Type B pancreatic cell (in vitro differentiated cells): Measurements from ENCODE around the gene ADIPOR2. TPM values are rescaled to one million over a fixed set of nuclear protein-coding genes. Genes with fewer than 3 reads are reported as not detected.

Experiments
- DNase-seq: peaks from one replicate; pipeline ENCODE4 v3.0.0; 2021; ENCODE audit warnings: mixed read lengths; ENCODE audit not compliant: unreplicated experiment; ENCODE audit errors: extremely low spot score
- H3K27ac Mint-ChIP-seq: 2 replicates; pipeline ENCODE4 v1.8.0; 2021; ENCODE audit warnings: mild to moderate bottlenecking, mixed read lengths
- H3K27me3 Mint-ChIP-seq: 2 replicates; pipeline ENCODE4 v1.8.0; 2021; ENCODE audit warnings: mixed read lengths
- H3K36me3 Mint-ChIP-seq: 2 replicates; pipeline ENCODE4 v1.8.0; 2021; ENCODE audit warnings: mixed read lengths
- H3K4me1 Mint-ChIP-seq: one replicate; pipeline ENCODE4 v1.8.0; 2021; ENCODE audit warnings: mixed read lengths; ENCODE audit not compliant: unreplicated experiment
- H3K4me3 Mint-ChIP-seq: 2 replicates; pipeline ENCODE4 v1.8.0; 2021; ENCODE audit warnings: mild to moderate bottlenecking, mixed read lengths
- H3K9me3 Mint-ChIP-seq: 2 replicates; pipeline ENCODE4 v1.8.0; 2021; ENCODE audit warnings: mixed read lengths
- total RNA-seq: library from RNA; stranded (reverse); gene quantifications from 2 replicates; pipeline ENCODE4 v1.2.1, GENCODE V29; 2021; ENCODE audit warnings: low replicate concordance
- TF ChIP-seq, protein P1 (sequence below): fragments of 200-600 bp; sonication (generic); conservative IDR thresholded peaks from 2 replicates; pipeline ENCODE4 v1.5.0; 2021; ENCODE audit warnings: antibody characterized with exemption, mild to moderate bottlenecking

The ADIPOR2 gene
- total RNA-seq, 1 donor from 2014 or later: 49.2 TPM

DNA sequence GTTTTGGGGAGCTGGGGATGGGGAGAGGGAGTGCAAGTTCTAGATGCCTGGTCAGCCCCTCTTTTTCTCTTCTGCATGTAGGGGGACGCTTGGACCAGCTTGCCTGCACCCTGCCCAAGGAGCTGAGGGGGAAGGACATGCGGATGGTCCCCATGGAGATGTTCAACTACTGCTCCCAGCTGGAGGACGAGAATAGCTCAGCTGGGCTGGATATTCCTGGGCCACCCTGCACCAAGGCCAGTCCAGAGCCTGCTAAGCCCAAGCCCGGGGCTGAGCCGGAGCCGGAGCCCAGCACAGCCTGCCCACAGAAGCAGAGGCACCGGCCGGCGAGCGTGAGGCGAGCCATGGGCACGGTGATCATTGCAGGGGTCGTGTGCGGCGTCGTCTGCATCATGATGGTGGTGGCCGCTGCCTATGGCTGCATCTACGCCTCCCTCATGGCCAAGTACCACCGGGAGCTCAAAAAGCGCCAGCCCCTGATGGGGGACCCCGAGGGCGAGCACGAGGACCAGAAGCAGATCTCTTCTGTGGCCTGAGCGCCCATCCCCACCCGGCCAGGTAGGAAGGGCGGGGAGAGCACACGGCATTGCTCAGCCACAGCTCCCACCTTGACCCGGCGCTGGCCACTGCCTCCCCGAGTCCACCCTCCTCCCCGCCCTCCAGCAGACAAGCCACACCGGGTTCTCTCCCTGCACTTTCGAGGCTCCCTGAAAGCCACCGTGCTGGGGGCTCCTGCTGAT, 143.5 kb downstream of the ADIPOR2 start:
- peaks cover 21% of the 10 kb centered on the region for H3K4me1 Mint-ChIP-seq
- TF ChIP-seq, protein P1, sequence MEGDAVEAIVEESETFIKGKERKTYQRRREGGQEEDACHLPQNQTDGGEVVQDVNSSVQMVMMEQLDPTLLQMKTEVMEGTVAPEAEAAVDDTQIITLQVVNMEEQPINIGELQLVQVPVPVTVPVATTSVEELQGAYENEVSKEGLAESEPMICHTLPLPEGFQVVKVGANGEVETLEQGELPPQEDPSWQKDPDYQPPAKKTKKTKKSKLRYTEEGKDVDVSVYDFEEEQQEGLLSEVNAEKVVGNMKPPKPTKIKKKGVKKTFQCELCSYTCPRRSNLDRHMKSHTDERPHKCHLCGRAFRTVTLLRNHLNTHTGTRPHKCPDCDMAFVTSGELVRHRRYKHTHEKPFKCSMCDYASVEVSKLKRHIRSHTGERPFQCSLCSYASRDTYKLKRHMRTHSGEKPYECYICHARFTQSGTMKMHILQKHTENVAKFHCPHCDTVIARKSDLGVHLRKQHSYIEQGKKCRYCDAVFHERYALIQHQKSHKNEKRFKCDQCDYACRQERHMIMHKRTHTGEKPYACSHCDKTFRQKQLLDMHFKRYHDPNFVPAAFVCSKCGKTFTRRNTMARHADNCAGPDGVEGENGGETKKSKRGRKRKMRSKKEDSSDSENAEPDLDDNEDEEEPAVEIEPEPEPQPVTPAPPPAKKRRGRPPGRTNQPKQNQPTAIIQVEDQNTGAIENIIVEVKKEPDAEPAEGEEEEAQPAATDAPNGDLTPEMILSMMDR: no peak
- peaks cover 66% of the 10 kb centered on the region for H3K27me3 Mint-ChIP-seq
- no peak overlapping the region for H3K4me3 Mint-ChIP-seq
- no peak overlapping the region for H3K27ac Mint-ChIP-seq
- H3K9me3 Mint-ChIP-seq: no peaks in the 10 kb centered on the region
- H3K36me3 Mint-ChIP-seq: no peaks in the 10 kb centered on the region
- no peak for DNase-seq

- TF ChIP-seq, protein P1: no peak
- no peak for DNase-seq
- Mint-ChIP-seq H3K4me3 (no peak overlapping the region), H3K27ac (no peak overlapping the region), H3K9me3 (no peaks in the 10 kb centered on the region), H3K36me3 (no peaks in the 10 kb centered on the region), H3K27me3 (peaks cover 66% of the 10 kb centered on the region), H3K4me1 (peaks cover 21% of the 10 kb centered on the region)
These were observed 144.6 kb downstream of the ADIPOR2 start for GRCh38 chr12:1835211-1836131.

DNA sequence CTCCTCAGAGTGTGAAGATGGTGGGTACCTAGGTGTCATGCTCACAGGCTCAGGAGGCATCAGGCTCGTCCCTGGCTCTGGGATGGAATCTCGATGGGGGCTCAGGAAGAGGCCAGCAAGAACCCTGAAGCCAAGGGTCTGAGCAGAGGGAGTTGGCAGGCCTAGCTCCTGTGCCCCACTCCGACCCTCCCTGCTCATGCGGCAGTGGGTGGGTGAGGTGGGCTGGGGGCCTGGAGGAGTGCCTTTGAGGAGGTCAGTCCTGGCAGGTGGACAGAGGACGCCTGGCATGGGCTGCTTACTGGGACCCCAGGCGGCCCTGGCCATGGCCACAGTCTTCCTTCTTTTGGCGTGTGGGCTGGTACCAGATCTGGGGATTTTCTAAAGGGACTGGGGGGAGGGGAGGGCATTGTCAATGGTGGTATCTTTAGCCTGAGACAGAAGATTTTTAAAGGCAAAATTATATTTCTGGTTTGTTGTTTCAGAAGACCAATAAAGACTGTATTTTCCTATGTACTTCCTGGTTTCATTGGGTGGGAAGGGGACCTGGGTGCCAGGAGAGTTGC, 145.5 kb downstream of the ADIPOR2 start:
- Mint-ChIP-seq H3K27ac (no peak overlapping the region), H3K4me3 (no peak overlapping the region), H3K27me3 (peaks cover 63% of the 10 kb centered on the region), H3K4me1 (peaks cover 16% of the 10 kb centered on the region), H3K36me3 (no peaks in the 10 kb centered on the region), H3K9me3 (no peaks in the 10 kb centered on the region)
- DNase-seq: no peak
- TF ChIP-seq, protein P1: no peak

DNA sequence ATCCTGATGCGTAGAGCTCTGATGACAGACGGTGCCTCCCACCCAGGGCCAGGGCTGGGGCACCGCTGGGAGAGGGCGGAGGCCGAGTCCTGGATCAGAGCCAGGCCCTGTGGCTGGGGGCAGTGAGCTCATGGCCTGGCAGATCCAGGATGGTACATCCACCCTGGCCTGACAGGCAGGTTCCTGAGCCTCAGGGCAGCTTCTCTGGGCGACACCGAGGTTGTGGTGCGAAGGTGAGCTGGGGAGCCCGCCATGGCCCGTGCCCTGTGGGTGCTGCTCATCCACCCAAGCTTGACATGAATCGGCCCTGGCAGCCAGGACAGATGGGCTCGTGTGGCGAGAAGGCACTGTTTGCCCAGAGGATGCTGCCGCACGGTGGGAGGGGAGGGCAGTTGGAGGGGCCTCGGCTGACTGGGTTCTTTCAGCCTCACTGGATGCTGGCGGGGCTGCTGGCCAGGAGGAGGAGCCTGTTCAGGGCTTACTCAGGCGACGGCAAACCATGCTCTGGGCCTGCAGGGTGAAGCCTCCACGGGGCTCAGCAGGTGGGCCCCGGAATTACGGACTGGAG, 146.1 kb downstream of the ADIPOR2 start:
- Mint-ChIP-seq H3K4me3 (no peak overlapping the region), H3K4me1 (peaks cover 16% of the 10 kb centered on the region), H3K27ac (no peak overlapping the region), H3K36me3 (no peaks in the 10 kb centered on the region), H3K9me3 (no peaks in the 10 kb centered on the region), H3K27me3 (peaks cover 61% of the 10 kb centered on the region)
- no peak for DNase-seq
- TF ChIP-seq, protein P1: no peak

DNA sequence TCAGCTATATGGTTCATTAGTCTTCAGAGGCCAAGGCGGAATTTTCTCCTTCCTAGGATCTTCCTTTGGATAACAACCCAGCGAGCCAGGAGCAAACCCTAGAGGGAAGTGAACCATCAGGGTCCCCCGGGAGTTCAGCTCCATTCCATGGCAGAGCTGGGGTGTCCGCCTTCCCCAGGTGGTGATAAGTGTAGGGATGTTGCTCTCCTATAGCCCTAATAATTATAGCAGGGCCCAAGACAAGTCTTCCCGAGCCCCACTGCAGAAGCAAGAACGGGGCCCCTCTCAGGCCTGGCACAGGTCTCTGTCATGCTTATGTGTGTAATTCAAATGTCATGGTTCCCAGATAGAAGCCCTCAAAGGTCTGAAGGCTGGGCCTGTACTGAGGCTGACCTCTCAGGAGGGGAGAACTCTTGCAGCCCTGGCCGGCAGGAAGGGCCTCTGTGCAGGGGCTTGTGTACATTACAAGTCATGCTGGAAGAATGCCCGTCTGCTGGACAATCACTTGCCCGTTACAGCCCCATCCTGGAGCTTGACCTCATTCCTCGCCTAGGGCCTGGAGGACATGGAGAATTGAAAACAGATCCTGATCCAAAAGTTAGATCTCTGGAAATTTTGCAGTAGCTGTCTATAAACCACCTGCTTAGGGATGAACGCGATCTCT, 146.8 kb downstream of the ADIPOR2 start:
- Mint-ChIP-seq H3K4me1 (peaks cover 16% of the 10 kb centered on the region), H3K27ac (peak overlapping the region; percentile 23), H3K9me3 (no peaks in the 10 kb centered on the region), H3K4me3 (no peak overlapping the region), H3K27me3 (peaks cover 55% of the 10 kb centered on the region), H3K36me3 (no peaks in the 10 kb centered on the region)
- DNase-seq: no peak
- TF ChIP-seq, protein P1: no peak
